Measurements from ENCODE around the gene INPPL1. TPM values are rescaled to one million over a fixed set of nuclear protein-coding genes. Genes with fewer than 3 reads are reported as not detected.
A peak's percentile ranks its signal among the peaks of the same experiment; 100 is the strongest.
"Not testable (repeated sequence)": the region's sequence is repeated elsewhere in the genome, so short reads cannot be mapped to it uniquely, and the experiment has no call there.

The INPPL1 gene
- 10 to 100 TPM; 67.1 to 74.0 TPM for total RNA-seq

GRCh38 chr11:72224564-72225410 lies at the start of gene INPPL1:
Gene INPPL1 (plus strand): TSS chr11:72224767. CDS start chr11:72224985, 218 bp downstream.
- intact Hi-C loops (cut with micrococcal nuclease), result loop anchor here (2.0 to 5.0 kb wide), 3 partner anchors 14 to 777 kb away; partner anchors contain the start of gene DHCR7
- H3K27me3 Mint-ChIP-seq (ENCODE audit: low read depth), result no peaks in the 10 kb centered on the region

GRCh38 chr11:72177656-72178055 lies 46.9 kb upstream of the INPPL1 start:
- CTCF ChIA-PET, result no interaction called here
- intact Hi-C loops (cut with micrococcal nuclease), result no loop called here
- Mint-ChIP-seq H3K27me3 (ENCODE audit: low read depth) (no peaks in the 10 kb centered on the region), H3K4me1 (ENCODE audit: low read depth) (peaks cover 7% of the 10 kb centered on the region), H3K9me3 (no peaks in the 10 kb centered on the region), H3K27ac (no peak overlapping the region), H3K4me3 (no peak overlapping the region), H3K36me3 (ENCODE audit: low read depth) (no peaks in the 10 kb centered on the region)
- no peak for DNase-seq

More at GRCh38 chr11:72224564-72225410, at the start of gene INPPL1:
- peaks cover 20% of the 10 kb centered on the region for H3K4me1 Mint-ChIP-seq (ENCODE audit: low read depth)
- DNase-seq, result peak; percentile 50
- H3K36me3 Mint-ChIP-seq (ENCODE audit: low read depth), result peaks cover 11% of the 10 kb centered on the region
- no peaks in the 10 kb centered on the region for H3K9me3 Mint-ChIP-seq
- H3K4me3 Mint-ChIP-seq, result peak within 1 kb of the TSS; percentile 92
- H3K27ac Mint-ChIP-seq, result peak within 1 kb of the TSS; percentile 88
- CTCF ChIA-PET, result interaction anchor here (0.6 to 1.7 kb wide), 4 partner anchors 18 to 206 kb away, joined by 3 to 4 read pairs (median 3); no protein-coding TSS in a partner anchor

GRCh38 chr11:72179049-72179803 lies 45.3 kb upstream of the INPPL1 start:
- H3K36me3 Mint-ChIP-seq (ENCODE audit: low read depth), result no peaks in the 10 kb centered on the region
- H3K4me1 Mint-ChIP-seq (ENCODE audit: low read depth), result peaks cover 7% of the 10 kb centered on the region
- no peaks in the 10 kb centered on the region for H3K27me3 Mint-ChIP-seq (ENCODE audit: low read depth)
- H3K9me3 Mint-ChIP-seq, result no peaks in the 10 kb centered on the region
- intact Hi-C loops (cut with micrococcal nuclease), result no loop called here
- H3K4me3 Mint-ChIP-seq, result no peak overlapping the region
- no peak overlapping the region for H3K27ac Mint-ChIP-seq
- CTCF ChIA-PET, result interaction anchor here (0.6 kb wide), 1 partner anchor 35 kb away, joined by 4 read pairs; no protein-coding TSS in a partner anchor
- no peak for DNase-seq

- Mint-ChIP-seq H3K4me3 (no peak overlapping the region), H3K4me1 (ENCODE audit: low read depth) (peaks cover 7% of the 10 kb centered on the region), H3K27ac (no peak overlapping the region), H3K36me3 (ENCODE audit: low read depth) (no peaks in the 10 kb centered on the region), H3K27me3 (ENCODE audit: low read depth) (no peaks in the 10 kb centered on the region), H3K9me3 (no peaks in the 10 kb centered on the region)
- intact Hi-C loops (cut with micrococcal nuclease), result no loop called here
- CTCF ChIA-PET, result no interaction called here
- DNase-seq, result no peak
Observed at GRCh38 chr11:72179804-72180396, 44.7 kb upstream of the INPPL1 start.

GRCh38 chr11:72180892-72181552 lies 43.5 kb upstream of the INPPL1 start:
- not testable (repeated sequence) for H3K36me3 Mint-ChIP-seq (ENCODE audit: low read depth); H3K9me3 Mint-ChIP-seq; H3K4me3 Mint-ChIP-seq; H3K27me3 Mint-ChIP-seq (ENCODE audit: low read depth); DNase-seq; H3K27ac Mint-ChIP-seq; H3K4me1 Mint-ChIP-seq (ENCODE audit: low read depth)
- intact Hi-C loops (cut with micrococcal nuclease), result loop anchor here (1.0 kb wide), 1 partner anchor 38 kb away; no protein-coding TSS in a partner anchor
- CTCF ChIA-PET, result interaction anchor here (1.1 kb wide), 1 partner anchor 37 kb away, joined by 3 read pairs; no protein-coding TSS in a partner anchor

- DNase-seq, result peak; percentile 11
- H3K27ac Mint-ChIP-seq; H3K4me3 Mint-ChIP-seq; H3K36me3 Mint-ChIP-seq (ENCODE audit: low read depth); H3K4me1 Mint-ChIP-seq (ENCODE audit: low read depth); H3K9me3 Mint-ChIP-seq; H3K27me3 Mint-ChIP-seq (ENCODE audit: low read depth): not testable (repeated sequence)
- CTCF ChIA-PET, result interaction anchor here (1.1 kb wide), 1 partner anchor 38 kb away, joined by 3 read pairs; no protein-coding TSS in a partner anchor
- intact Hi-C loops (cut with micrococcal nuclease), result loop anchor here (1.0 kb wide), 1 partner anchor 38 kb away; no protein-coding TSS in a partner anchor
Observed at GRCh38 chr11:72181553-72181958, 43.0 kb upstream of the INPPL1 start.

GRCh38 chr11:72188267-72188666 lies 36.3 kb upstream of the INPPL1 start:
- Mint-ChIP-seq H3K4me3 (no peak overlapping the region), H3K9me3 (no peaks in the 10 kb centered on the region), H3K27ac (no peak overlapping the region), H3K4me1 (ENCODE audit: low read depth) (no peaks in the 10 kb centered on the region), H3K36me3 (ENCODE audit: low read depth) (no peaks in the 10 kb centered on the region), H3K27me3 (ENCODE audit: low read depth) (no peaks in the 10 kb centered on the region)
- CTCF ChIA-PET, result no interaction called here
- no peak for DNase-seq
- intact Hi-C loops (cut with micrococcal nuclease), result no loop called here

GRCh38 chr11:72189455-72190250 lies 34.9 kb upstream of the INPPL1 start:
- CTCF ChIA-PET, result interaction anchor here (1.8 kb wide), 1 partner anchor 46 kb away, joined by 7 read pairs; no protein-coding TSS in a partner anchor
- Mint-ChIP-seq H3K4me3 (no peak overlapping the region), H3K36me3 (ENCODE audit: low read depth) (no peaks in the 10 kb centered on the region), H3K27me3 (ENCODE audit: low read depth) (no peaks in the 10 kb centered on the region), H3K4me1 (ENCODE audit: low read depth) (no peaks in the 10 kb centered on the region), H3K27ac (no peak overlapping the region), H3K9me3 (no peaks in the 10 kb centered on the region)
- no peak for DNase-seq
- intact Hi-C loops (cut with micrococcal nuclease), result no loop called here

GRCh38 chr11:72190631-72191071 lies 33.9 kb upstream of the INPPL1 start:
- no peak overlapping the region for H3K27ac Mint-ChIP-seq
- H3K4me3 Mint-ChIP-seq, result no peak overlapping the region
- no peaks in the 10 kb centered on the region for H3K4me1 Mint-ChIP-seq (ENCODE audit: low read depth)
- H3K27me3 Mint-ChIP-seq (ENCODE audit: low read depth), result no peaks in the 10 kb centered on the region
- CTCF ChIA-PET, result interaction anchor here (1.8 kb wide), 1 partner anchor 47 kb away, joined by 7 read pairs; no protein-coding TSS in a partner anchor
- no peaks in the 10 kb centered on the region for H3K9me3 Mint-ChIP-seq
- H3K36me3 Mint-ChIP-seq (ENCODE audit: low read depth), result no peaks in the 10 kb centered on the region
- intact Hi-C loops (cut with micrococcal nuclease), result no loop called here
- DNase-seq, result no peak

- Mint-ChIP-seq H3K4me3 (no peak within 1 kb of the TSS), H3K27ac (no peak within 1 kb of the TSS), H3K36me3 (ENCODE audit: low read depth) (no peaks in the 10 kb centered on the region), H3K4me1 (ENCODE audit: low read depth) (no peaks in the 10 kb centered on the region), H3K27me3 (ENCODE audit: low read depth) (no peaks in the 10 kb centered on the region), H3K9me3 (no peaks in the 10 kb centered on the region)
- CTCF ChIA-PET, result no interaction called here
- DNase-seq, result no peak
- intact Hi-C loops (cut with micrococcal nuclease), result no loop called here
Observed at GRCh38 chr11:72191961-72192381, 32.6 kb upstream of the INPPL1 start, which contains the start of gene FOLR1. Gene FOLR1 (plus strand): TSS chr11:72192140. CDS start chr11:72192174, 34 bp downstream.

Measured in activated naive CD4-positive, alpha-beta T cell treated with anti-CD3 and anti-CD28 coated beads for 36 hours (primary cell).